A549 (cell line): ENCODE results near the gene GRIP1.

Source experiments
- CTCF ChIP-seq: fragments of >200 bp; sonication (Bioruptor Twin); formaldehyde crosslinking; IDR thresholded peaks from 3 replicates; pipeline ENCODE4 v1.5.1; 2016
- EP300 ChIP-seq, 2 experiments: fragments of >200 bp; sonication (Bioruptor Twin); formaldehyde crosslinking; IDR thresholded peaks; 2 replicates in 1 of 2; 3 replicates in 1 of 2; pipeline ENCODE4 v1.6.1; 2016 to 2017
- MYC ChIP-seq: IDR thresholded peaks from 2 replicates; pipeline ENCODE4 v1.6.1; 2012; ENCODE audit warnings: mild to moderate bottlenecking, inconsistent platforms, low read length, improper control_type of control experiment, borderline replicate concordance
- RAD21 ChIP-seq, 2 experiments: fragments of >200 bp in 1 of 2; sonication (Bioruptor Twin) in 1 of 2; formaldehyde crosslinking in 1 of 2; IDR thresholded peaks in 1 of 2; conservative IDR thresholded peaks in 1 of 2; 2 replicates in 1 of 2; 3 replicates in 1 of 2; pipeline ENCODE4 v1.6.1; 2012 to 2018; ENCODE audit warnings: inconsistent platforms in 1 of 2
- SMC3 ChIP-seq: fragments of >200 bp; sonication (Bioruptor Twin); formaldehyde crosslinking; IDR thresholded peaks from 3 replicates; pipeline ENCODE4 v1.6.1; 2018; ENCODE audit warnings: inconsistent platforms

- TF ChIP-seq EP300 (IDR thresholded peaks at IDR 0.05) (no peak), CTCF (no peak), MYC (no peak), RAD21 (conservative IDR thresholded peaks at IDR 0.05 in 1 of 2, IDR thresholded peaks at IDR 0.05 in 1 of 2) (no peak), SMC3 (no peak)
These were observed 359.5 kb downstream of the GRIP1 start for GRCh38 chr12:66319266-66319954.
